ENCODE data around the gene KRT25.

Gene KRT25

DNA sequence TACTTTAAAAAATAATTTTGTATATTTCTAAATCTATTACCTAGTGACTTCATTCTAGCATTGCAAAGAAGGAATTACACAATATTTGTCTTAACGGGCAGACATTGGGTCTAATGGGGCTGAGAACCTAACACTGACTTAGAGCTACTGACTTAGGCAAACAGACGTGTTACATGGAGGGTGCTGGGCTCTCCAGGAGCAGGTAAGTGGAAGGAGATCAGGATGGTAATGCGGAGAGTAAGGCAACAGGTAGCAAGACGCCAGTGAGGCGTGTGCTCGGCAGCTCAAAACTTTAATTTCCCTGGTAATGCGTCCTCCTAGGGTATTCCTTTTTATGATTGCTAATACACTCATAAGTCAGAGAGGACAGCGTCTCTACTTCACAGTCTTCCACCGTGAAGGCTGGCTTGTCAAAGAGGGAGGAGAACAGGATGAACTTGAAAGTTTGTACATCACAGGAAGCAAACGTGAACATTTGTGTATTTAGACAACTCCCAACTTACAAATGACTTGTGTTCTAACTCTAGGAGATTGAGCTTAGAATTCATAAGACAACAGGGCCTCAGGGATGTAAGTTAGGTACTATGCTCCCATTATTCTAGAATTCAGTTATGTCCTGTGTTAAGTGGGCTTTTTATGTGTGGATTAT is 40.0 kb upstream of the KRT25 start:
- in situ Hi-C loops (cut with MboI; ENCODE audit: low sequenced_read_pairs, unreplicated experiment), result loop anchor here (10.0 kb wide), 1 partner anchor 170 kb away; no protein-coding TSS in a partner anchor
- TF ChIP-seq, protein P1, sequence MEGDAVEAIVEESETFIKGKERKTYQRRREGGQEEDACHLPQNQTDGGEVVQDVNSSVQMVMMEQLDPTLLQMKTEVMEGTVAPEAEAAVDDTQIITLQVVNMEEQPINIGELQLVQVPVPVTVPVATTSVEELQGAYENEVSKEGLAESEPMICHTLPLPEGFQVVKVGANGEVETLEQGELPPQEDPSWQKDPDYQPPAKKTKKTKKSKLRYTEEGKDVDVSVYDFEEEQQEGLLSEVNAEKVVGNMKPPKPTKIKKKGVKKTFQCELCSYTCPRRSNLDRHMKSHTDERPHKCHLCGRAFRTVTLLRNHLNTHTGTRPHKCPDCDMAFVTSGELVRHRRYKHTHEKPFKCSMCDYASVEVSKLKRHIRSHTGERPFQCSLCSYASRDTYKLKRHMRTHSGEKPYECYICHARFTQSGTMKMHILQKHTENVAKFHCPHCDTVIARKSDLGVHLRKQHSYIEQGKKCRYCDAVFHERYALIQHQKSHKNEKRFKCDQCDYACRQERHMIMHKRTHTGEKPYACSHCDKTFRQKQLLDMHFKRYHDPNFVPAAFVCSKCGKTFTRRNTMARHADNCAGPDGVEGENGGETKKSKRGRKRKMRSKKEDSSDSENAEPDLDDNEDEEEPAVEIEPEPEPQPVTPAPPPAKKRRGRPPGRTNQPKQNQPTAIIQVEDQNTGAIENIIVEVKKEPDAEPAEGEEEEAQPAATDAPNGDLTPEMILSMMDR (IDR thresholded peaks at IDR 0.05; ENCODE audit: borderline replicate concordance, control extremely low read depth, extremely low read depth, insufficient read depth, missing control alignments), result no peak
- DNase-seq (ENCODE audit: low spot score), result no peak

DNA sequence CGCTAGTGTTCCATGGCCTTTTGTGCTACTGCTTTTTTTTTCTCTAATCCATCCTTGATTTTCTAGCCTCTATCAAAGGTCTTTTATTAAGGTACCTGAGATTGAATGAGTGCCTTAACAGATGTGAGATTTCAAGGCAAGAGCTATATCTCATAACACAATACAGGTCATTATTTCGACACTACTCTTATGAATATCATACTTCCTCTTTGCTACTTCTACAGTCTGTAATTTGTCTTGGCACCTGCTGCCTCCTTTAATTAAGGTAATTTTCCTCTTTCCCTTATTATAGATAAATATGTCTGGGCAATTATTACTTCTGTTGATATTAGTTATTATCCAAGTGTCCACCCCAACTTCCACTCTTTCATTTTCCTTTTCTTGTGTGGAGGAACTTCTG is 39.3 kb upstream of the KRT25 start:
- TF ChIP-seq, protein P1 (IDR thresholded peaks at IDR 0.05; ENCODE audit: borderline replicate concordance, control extremely low read depth, extremely low read depth, insufficient read depth, missing control alignments), result no peak
- DNase-seq (ENCODE audit: low spot score), result no peak
- in situ Hi-C loops (cut with MboI; ENCODE audit: low sequenced_read_pairs, unreplicated experiment), result loop anchor here (10.0 kb wide), 1 partner anchor 170 kb away; no protein-coding TSS in a partner anchor

DNA sequence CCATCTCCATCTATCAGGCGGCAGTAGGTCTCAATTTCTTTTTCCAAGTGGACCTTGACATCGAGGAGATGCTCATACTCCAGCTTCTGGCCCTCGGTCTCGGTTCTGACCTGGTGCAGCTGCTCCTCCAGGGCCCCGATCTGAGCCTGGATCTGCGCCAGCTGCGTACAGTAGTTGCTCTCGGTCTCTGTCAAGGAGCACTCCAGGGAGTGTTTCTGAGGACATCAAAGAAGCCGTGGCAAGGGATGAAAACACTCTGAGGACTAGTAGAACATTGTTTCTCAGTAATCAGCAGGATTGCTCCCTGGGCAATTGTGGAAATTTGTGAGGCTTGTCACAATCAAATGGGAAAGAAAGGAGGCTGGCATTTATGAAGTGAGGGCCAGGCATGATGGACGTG is 38.7 kb upstream of the KRT25 start:
- TF ChIP-seq, protein P1 (IDR thresholded peaks at IDR 0.05; ENCODE audit: borderline replicate concordance, control extremely low read depth, extremely low read depth, insufficient read depth, missing control alignments), result no peak
- no peak for DNase-seq (ENCODE audit: low spot score)
- in situ Hi-C loops (cut with MboI; ENCODE audit: low sequenced_read_pairs, unreplicated experiment), result loop anchor here (10.0 kb wide), 1 partner anchor 169 kb away; no protein-coding TSS in a partner anchor

DNA sequence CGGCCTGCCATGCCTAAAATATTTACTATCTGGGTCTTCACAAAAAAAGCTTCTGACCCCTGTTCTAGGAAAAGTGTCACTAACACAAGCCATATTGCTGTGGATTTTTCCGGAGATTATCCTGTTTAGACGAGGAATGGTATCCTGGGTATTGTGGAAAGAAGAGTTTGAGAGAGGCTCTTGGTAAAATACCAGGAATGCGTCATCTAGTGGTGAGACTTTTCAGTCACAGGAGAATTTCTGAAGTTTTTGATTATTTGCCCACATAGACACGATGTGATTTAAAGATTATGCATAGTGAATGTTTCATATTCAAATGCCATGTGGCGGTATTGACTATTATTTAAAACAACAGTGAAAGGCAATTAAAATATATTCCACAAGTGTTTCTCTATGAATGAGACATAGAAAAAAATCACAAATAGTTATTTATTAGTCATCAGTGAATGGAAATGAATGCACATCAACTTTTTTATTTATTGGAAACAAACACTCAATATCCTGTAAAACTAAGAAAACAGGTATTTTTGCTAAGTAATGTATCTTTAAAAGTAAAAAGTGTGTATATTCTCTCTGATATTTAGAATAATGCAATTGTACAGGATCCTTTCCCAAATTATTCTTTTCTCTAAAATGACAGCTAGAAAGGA is 36.8 kb upstream of the KRT25 start:
- in situ Hi-C loops (cut with MboI; ENCODE audit: low sequenced_read_pairs, unreplicated experiment), result loop anchor here (10.0 kb wide), 1 partner anchor 167 kb away; no protein-coding TSS in a partner anchor
- TF ChIP-seq, protein P1 (IDR thresholded peaks at IDR 0.05; ENCODE audit: borderline replicate concordance, control extremely low read depth, extremely low read depth, insufficient read depth, missing control alignments), result no peak

DNA sequence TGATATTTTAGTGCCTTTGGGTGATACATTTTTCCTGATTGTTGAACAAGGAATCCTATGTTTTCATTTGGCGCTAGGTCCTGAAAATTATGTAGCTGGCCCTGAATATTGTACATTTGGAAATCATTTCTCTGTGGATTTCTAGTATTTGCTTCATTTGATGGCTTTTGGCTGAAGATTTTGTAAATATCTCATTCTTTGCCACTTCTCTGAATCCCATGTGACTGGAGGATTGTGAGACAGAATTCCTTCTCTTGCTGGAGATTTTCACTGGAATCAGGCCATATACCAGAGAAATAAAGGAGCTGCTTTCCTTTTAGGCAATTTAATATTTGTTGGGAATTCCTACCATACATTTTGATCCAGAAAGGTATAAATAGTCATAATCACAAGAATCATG is 36.0 kb upstream of the KRT25 start:
- in situ Hi-C loops (cut with MboI; ENCODE audit: low sequenced_read_pairs, unreplicated experiment), result loop anchor here (10.0 kb wide), 1 partner anchor 166 kb away; no protein-coding TSS in a partner anchor
- TF ChIP-seq, protein P1 (IDR thresholded peaks at IDR 0.05; ENCODE audit: borderline replicate concordance, control extremely low read depth, extremely low read depth, insufficient read depth, missing control alignments), result no peak
- no peak for DNase-seq (ENCODE audit: low spot score)

More for the DNA sequence above, 36.8 kb upstream of the KRT25 start:
- DNase-seq (ENCODE audit: low spot score), result no peak

DNA sequence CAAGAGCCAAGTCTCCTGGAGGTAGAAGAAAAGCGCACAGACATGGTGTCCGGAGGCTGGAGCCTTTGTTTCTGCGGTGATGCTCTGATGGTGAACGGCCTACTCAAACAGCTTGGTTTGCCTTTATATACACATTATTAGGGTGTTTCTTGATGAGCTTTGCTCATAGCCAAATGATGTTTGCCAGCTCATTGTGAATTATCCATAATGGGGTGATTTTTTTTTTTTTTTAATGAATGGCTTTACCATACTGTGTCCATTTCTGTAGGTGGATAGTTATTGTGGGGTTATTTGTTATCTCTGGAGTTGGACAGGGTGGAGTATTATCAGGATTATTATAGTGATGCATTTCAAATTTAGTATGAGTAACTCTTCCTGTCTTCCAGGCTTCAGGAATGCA is 27.3 kb upstream of the KRT25 start, which contains the start of gene KRT27:
Gene KRT27 (minus strand): TSS at position 101 of the 400 bp plus-strand sequence. CDS start 57 bp downstream, at position 44.
- in situ Hi-C loops (cut with MboI; ENCODE audit: low sequenced_read_pairs, unreplicated experiment), result no loop called here
- TF ChIP-seq, protein P1 (IDR thresholded peaks at IDR 0.05; ENCODE audit: borderline replicate concordance, control extremely low read depth, extremely low read depth, insufficient read depth, missing control alignments), result no peak
- DNase-seq (ENCODE audit: low spot score), result no peak
